OCI-LY1 (cell line): ENCODE results near the gene CDSN.
A peak's percentile ranks its signal among the peaks of the same experiment; 100 is the strongest.

Experiments
- H2AFZ ChIP-seq: fragments of 200-600 bp; sonication (generic), shearing (Covaris generic); 2 replicates; pipeline ENCODE4 v1.6.0; 2014; ENCODE audit warnings: antibody characterized with exemption, mild to moderate bottlenecking, low read length
- H3F3A ChIP-seq: fragments of 200-600 bp; sonication (generic), shearing (Covaris generic); 2 replicates; pipeline ENCODE4 v1.6.0; 2014; ENCODE audit warnings: mild to moderate bottlenecking, antibody characterized with exemption, low read length, moderate library complexity; ENCODE audit not compliant: insufficient read depth
- H3K27ac ChIP-seq: fragments of 200-600 bp; sonication (generic); 2 replicates; pipeline ENCODE4 v1.5.1; 2014; ENCODE audit warnings: low read length, mixed run types, mild to moderate bottlenecking, low read depth; ENCODE audit not compliant: poor library complexity, severe bottlenecking
- H3K27me3 ChIP-seq: fragments of 200-600 bp; sonication (generic); 2 replicates; pipeline ENCODE4 v1.6.0; 2014; ENCODE audit warnings: antibody characterized with exemption, mild to moderate bottlenecking, low read length, moderate library complexity; ENCODE audit not compliant: insufficient read depth
- H3K36me3 ChIP-seq: fragments of 200-600 bp; sonication (generic); 2 replicates; pipeline ENCODE4 v1.6.1; 2014; ENCODE audit warnings: mild to moderate bottlenecking, antibody characterized with exemption, low read length, moderate library complexity, mixed read lengths; ENCODE audit not compliant: insufficient read depth
- H3K4me1 ChIP-seq: fragments of 200-600 bp; sonication (generic); 2 replicates; pipeline ENCODE4 v1.5.1; 2014; ENCODE audit warnings: mild to moderate bottlenecking, low read length, moderate library complexity; ENCODE audit not compliant: insufficient read depth, severe bottlenecking
- H3K4me2 ChIP-seq: fragments of 200-600 bp; sonication (generic), shearing (Covaris generic); 2 replicates; pipeline ENCODE4 v1.6.1; 2014; ENCODE audit warnings: low read length
- H3K4me3 ChIP-seq: fragments of 200-600 bp; sonication (generic); 2 replicates; pipeline ENCODE4 v1.5.1; 2014; ENCODE audit warnings: low read length, low read depth, mild to moderate bottlenecking, mixed read lengths; ENCODE audit not compliant: poor library complexity, severe bottlenecking
- H3K79me2 ChIP-seq: fragments of 200-600 bp; shearing (Covaris generic); 2 replicates; pipeline ENCODE4 v1.6.1; 2016; ENCODE audit warnings: mixed run types, low read length, mixed read lengths; ENCODE audit not compliant: insufficient read depth
- H3K9ac ChIP-seq: fragments of 200-600 bp; sonication (generic), shearing (Covaris generic); 2 replicates; pipeline ENCODE4 v1.6.1; 2014; ENCODE audit warnings: mild to moderate bottlenecking, low read length, mixed read lengths
- H3K9me2 ChIP-seq: fragments of 200-600 bp; sonication (generic), shearing (Covaris generic); 2 replicates; pipeline ENCODE4 v1.6.1; 2014; ENCODE audit warnings: low read depth, mild to moderate bottlenecking, low read length, mixed read lengths
- H3K9me3 ChIP-seq: fragments of 200-600 bp; shearing (Covaris generic); 2 replicates; pipeline ENCODE4 v1.6.1; 2014; ENCODE audit warnings: low read length, mixed read lengths
- H4K20me1 ChIP-seq: fragments of 200-600 bp; sonication (generic), shearing (Covaris generic); 2 replicates; pipeline ENCODE4 v1.6.0; 2016; ENCODE audit warnings: mild to moderate bottlenecking, low read length; ENCODE audit not compliant: insufficient read depth
- CTCF ChIP-seq: fragments of 200-600 bp; sonication (generic), shearing (Covaris generic); IDR thresholded peaks from 2 replicates; pipeline ENCODE4 v1.5.1; 2017; ENCODE audit warnings: mild to moderate bottlenecking, antibody characterized with exemption, low read length, moderate library complexity, mixed read lengths
- EZH2 ChIP-seq: fragments of 200-600 bp; sonication (generic), shearing (Covaris generic); IDR thresholded peaks from 2 replicates; pipeline ENCODE4 v1.8.0; 2017; ENCODE audit warnings: borderline replicate concordance, mixed run types, mild to moderate bottlenecking, antibody characterized with exemption, low read length, moderate library complexity, mixed read lengths

Gene CDSN

GRCh38 chr6:31090973-31091364 is 29.3 kb downstream of the CDSN start:
- no peaks in the 10 kb centered on the region for H3K4me1 ChIP-seq
- peaks cover 5% of the 10 kb centered on the region; the same call in 1 of the 2 replicates for H3K27me3 ChIP-seq
- no peak overlapping the region for H3K4me3 ChIP-seq
- no peak overlapping the region for H2AFZ ChIP-seq
- H3K9me3 ChIP-seq = no peaks in the 10 kb centered on the region
- no peaks in the 10 kb centered on the region for H4K20me1 ChIP-seq
- H3K9ac ChIP-seq = no peak overlapping the region
- no peaks in the 10 kb centered on the region for H3K36me3 ChIP-seq
- H3F3A ChIP-seq = no peaks in the 10 kb centered on the region
- no peak overlapping the region for H3K4me2 ChIP-seq
- H3K79me2 ChIP-seq = no peaks in the 10 kb centered on the region
- H3K27ac ChIP-seq = no peak overlapping the region
- H3K9me2 ChIP-seq = no peaks in the 10 kb centered on the region
- no peak for TF ChIP-seq EZH2
- TF ChIP-seq CTCF = no peak

- no peaks in the 10 kb centered on the region for H4K20me1 ChIP-seq
- no peaks in the 10 kb centered on the region for H3K4me1 ChIP-seq
- no peak overlapping the region for H3K4me2 ChIP-seq
- no peaks in the 10 kb centered on the region for H3K36me3 ChIP-seq
- H3K9me3 ChIP-seq = no peaks in the 10 kb centered on the region
- H3K4me3 ChIP-seq = no peak overlapping the region
- no peak overlapping the region for H3K27ac ChIP-seq
- no peaks in the 10 kb centered on the region for H3F3A ChIP-seq
- TF ChIP-seq CTCF (no peak), EZH2 (no peak)
- no peaks in the 10 kb centered on the region for H3K79me2 ChIP-seq
- no peak overlapping the region for H2AFZ ChIP-seq
- no peaks in the 10 kb centered on the region for H3K9me2 ChIP-seq
- H3K9ac ChIP-seq = no peak overlapping the region
- peaks cover 9% of the 10 kb centered on the region; the same call in 1 of the 2 replicates for H3K27me3 ChIP-seq
These were observed 29.8 kb downstream of the CDSN start for GRCh38 chr6:31090275-31090972.

GRCh38 chr6:31087494-31088089 is 32.7 kb downstream of the CDSN start:
- Histone ChIP-seq H4K20me1 (no peaks in the 10 kb centered on the region), H3F3A (no peaks in the 10 kb centered on the region), H3K79me2 (no peaks in the 10 kb centered on the region), H3K27me3 (peaks cover 10% of the 10 kb centered on the region; the same call in 1 of the 2 replicates), H3K9ac (no peak overlapping the region), H3K27ac (no peak overlapping the region), H3K36me3 (no peaks in the 10 kb centered on the region), H2AFZ (no peak overlapping the region), H3K4me1 (no peaks in the 10 kb centered on the region), H3K4me2 (no peak overlapping the region), H3K4me3 (no peak overlapping the region), H3K9me3 (no peaks in the 10 kb centered on the region), H3K9me2 (no peaks in the 10 kb centered on the region)
- TF ChIP-seq CTCF (peak; percentile 75), EZH2 (no peak)
